ENCODE measurements around the gene MATN1.

MATN1 gene

GRCh38 chr1:30746212-30747032 lies 23.0 kb upstream of the MATN1 start:
- no peak for DNase-seq (ENCODE audit: extremely low read depth in 1 of 2, low read depth in 1 of 2)

DNA sequence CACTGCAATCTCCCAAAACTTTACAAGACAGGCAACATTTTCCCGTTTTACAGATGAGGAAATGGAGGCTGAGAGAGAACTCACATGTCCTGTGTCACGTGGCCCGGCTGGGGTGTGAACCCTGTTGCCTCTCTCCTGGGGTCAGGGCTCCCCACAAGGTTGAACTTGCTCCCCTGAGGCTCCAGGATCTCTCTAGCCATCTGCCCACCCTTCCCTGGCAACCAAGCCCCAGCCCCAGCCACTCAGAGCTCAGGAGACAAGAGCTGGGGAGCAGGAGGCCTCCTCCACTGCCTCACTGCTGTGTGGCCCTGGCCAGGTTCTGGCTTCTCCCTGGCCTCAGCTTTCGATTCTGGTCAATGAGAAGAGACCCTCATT lies 22.4 kb upstream of the MATN1 start:
- no peak for DNase-seq (ENCODE audit: extremely low read depth in 1 of 2, low read depth in 1 of 2)

- no peak for DNase-seq (ENCODE audit: extremely low read depth in 1 of 2, low read depth in 1 of 2)
These were observed 21.9 kb upstream of the MATN1 start for GRCh38 chr1:30745156-30745833.

DNA sequence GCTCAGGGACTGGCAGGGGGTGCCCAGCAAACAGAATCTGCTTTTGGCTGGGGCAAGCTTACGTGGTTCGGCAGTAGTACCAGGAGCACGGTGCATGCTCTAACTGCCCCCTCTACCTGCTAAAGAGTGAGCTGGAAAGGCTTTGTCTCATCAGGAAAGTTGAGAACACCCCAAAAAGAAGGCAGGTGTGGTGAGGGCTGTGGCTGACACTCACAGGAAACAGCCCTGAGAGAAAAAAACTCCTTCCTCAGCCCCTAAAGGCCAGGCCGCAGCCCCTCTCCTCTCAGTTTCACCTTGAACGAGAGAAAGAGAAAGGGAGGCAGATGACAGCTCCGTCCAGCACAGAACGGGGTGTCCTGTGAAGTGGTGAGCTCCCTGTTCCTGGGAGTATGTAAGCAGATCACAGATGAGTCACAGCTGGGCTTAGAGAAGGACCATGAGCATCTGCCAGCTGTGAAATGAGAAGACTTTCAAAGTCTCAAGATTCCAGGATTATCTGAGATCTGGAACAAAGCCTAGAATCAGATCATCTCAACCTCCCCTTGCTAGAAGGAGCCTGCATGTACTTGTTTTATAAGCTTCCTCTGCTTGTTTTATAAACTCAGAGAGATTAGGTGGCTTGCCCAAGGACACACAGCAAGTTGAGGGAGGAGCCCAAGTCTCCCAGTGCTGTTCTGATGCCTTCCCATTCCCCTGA lies 20.8 kb upstream of the MATN1 start:
- no peak for DNase-seq (ENCODE audit: extremely low read depth in 1 of 2, low read depth in 1 of 2)

DNA sequence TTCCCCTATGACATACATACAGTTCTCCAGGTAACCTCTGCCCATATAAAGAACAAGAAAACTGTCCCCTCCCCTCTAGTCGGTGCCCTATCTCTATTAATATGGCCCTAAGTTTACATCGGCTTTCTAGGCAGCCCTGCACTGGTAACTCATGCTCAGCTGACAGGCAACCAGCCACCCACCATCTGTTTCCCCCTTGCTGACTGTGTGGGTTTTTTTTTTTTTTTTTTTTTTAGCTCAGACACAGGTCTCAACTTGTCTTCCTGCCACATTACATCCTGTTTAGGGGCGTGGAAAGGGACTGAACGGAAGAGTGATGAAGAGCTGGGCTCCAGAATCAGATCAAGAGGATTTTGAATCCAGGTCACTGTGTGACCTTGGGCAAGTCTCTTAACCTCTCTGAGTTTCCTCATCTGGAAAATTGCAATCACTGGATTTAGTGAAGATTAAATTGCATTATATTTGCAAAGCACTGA lies 20.2 kb upstream of the MATN1 start:
- DNase-seq (ENCODE audit: extremely low read depth in 1 of 2, low read depth in 1 of 2), result peak in 1 of 2 donors; percentile 39

DNA sequence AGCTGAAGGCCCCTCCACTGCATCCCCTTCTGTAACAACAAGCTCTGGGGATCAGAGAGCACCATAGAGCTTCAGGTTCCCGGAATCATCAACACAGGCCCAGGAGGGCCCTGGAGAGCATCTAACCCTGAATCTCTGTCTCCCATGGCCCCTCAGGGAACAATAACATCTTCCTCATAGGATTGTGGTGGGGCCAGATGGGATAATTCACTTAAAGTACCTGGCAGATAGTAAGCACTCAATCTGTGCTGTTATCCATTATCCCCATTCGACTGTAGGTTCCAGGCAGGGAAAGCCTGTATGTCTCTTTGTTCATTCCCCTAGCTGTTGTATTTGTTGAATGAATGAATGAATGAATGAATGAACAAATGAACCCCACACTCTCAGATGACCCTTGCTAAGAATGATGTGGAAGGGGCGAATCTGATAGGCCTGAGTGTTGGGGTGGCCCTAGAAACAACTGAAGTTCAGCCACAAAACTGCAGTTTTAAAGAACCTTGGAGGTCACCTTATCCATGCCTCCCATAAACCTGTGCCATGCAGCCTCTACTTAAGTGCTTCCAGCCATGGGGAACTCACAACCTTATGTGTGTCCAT lies 19.7 kb upstream of the MATN1 start:
- DNase-seq (ENCODE audit: extremely low read depth in 1 of 2, low read depth in 1 of 2), result no peak

DNA sequence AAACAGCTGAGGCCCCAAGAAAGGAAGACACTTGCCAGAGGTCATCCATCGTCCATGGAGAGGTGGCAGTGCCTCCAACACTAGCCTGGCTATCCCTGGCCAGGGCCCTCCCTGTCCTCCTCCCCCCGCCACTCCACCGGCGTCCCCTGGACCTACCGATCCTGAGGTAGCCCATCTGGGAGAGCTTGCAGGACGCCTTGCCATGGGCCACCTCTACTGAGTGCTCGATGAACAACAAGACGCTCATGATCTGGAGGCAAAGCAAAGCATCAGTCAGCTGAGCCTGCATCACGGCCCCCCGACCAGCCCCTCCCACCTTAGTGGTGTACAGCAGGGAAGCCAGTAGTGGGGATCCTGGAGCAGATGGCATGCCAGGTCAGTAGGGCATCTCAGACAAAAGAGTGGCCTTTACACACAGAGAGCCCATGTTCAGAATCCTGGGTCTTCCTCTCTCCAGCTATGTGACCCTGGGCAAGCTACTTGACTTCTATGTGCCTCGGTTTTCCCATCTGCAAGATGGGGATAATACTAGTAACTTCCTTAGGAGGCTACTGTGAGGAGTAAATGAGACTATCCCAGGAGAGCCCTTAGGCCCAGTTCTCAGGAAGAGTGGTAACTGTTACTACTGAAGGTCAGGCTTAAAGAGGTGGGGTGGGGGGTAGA lies 19.0 kb upstream of the MATN1 start:
- no peak for DNase-seq (ENCODE audit: extremely low read depth in 1 of 2, low read depth in 1 of 2)

- DNase-seq (ENCODE audit: extremely low read depth in 1 of 2, low read depth in 1 of 2), result no peak
These were observed 18.0 kb upstream of the MATN1 start for GRCh38 chr1:30741239-30741894.

- no peak for DNase-seq (ENCODE audit: extremely low read depth in 1 of 2, low read depth in 1 of 2)
These were observed 17.2 kb upstream of the MATN1 start for GRCh38 chr1:30740251-30741238.

DNA sequence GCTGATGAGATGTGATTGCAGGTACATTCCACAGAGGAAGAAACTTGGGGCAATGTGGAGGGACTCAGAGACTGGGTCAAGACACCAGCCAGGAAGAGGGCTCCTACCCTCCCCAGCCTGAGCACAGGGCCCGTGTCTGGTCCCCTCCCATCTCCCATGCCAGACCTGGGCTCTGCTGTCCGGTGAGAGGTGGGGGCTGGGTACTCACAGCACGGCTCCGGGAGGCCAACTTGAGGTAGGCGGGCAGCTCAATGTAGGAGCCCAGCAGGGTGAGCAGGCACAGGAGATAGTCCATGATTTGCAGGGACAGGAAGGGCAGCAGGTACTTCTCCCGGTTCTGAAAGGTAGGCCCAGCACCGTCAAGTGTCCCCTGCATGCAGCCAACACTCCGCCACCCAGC lies 16.2 kb upstream of the MATN1 start:
- DNase-seq (ENCODE audit: extremely low read depth in 1 of 2, low read depth in 1 of 2), result no peak

DNA sequence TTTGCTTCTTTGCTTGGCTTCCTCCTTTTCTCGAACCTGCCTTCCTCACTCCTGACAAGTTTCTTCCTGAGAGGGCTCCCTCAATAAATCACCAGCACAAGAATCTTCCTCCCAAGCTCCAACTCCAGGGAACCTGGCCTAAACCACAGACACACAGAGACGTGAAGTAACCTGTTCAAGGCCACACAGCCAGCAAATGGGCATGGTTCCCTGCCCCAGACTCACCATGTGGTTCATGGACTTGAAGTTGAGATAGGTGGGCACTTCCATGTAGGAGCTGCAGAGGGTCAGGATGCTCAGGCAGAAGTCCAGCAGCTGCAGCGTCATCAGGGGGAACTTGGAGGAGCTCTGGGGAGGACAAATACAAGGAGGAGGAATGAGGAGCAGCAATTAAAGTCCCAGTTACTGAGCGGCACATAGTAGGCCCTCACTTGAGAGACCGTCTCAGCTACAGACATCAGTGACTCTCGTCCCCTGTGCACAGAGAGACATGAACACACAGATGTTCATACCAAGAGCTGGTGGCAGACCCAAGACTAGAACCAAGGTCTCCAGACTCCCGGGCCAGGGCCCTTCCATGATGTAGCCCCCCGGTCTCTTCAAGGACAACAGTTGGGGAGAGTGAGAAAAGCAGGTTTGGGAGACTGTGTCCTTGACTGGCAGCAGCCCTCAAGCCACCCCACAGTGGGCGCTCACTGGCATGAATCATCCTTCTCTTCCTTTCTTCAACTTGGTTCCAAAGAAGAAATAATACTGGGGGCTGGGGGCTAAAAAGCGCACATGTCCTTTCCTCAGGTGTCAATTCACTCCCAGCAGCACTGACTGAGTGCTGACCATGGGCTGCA lies 15.6 kb upstream of the MATN1 start:
- no peak for DNase-seq (ENCODE audit: extremely low read depth in 1 of 2, low read depth in 1 of 2)

DNA sequence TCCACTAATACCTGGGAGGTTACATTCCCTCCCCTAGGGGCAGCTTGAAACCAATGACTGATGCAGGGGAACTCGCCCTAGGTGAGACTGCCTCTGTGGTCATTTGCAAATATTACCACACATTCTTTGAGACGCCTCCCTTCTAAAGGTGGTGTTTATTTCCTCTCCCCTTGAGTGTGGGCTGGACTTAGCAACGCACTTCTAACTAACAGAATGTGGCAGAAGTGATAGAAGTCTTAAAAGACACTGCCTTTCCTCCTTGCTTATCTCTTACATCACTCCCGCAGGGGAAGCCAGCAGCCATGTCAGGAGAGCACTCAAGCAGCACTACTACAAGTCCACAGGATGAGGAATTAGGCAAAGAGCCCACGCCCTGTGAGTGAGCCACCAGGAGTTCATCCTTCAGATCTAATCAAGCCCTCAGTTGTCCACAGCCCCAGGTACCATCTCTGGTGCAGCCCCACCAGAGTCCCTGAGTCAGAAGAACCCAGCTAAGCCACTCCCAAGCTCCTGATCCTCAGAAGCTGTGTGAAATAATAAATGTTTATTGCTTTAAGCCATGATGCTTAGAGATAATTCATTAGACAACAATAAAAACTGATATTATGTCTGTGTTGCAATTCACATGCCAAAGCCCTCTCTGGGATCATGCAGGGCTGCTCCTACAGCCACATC lies 14.8 kb upstream of the MATN1 start:
- DNase-seq (ENCODE audit: extremely low read depth in 1 of 2, low read depth in 1 of 2), result no peak

DNA sequence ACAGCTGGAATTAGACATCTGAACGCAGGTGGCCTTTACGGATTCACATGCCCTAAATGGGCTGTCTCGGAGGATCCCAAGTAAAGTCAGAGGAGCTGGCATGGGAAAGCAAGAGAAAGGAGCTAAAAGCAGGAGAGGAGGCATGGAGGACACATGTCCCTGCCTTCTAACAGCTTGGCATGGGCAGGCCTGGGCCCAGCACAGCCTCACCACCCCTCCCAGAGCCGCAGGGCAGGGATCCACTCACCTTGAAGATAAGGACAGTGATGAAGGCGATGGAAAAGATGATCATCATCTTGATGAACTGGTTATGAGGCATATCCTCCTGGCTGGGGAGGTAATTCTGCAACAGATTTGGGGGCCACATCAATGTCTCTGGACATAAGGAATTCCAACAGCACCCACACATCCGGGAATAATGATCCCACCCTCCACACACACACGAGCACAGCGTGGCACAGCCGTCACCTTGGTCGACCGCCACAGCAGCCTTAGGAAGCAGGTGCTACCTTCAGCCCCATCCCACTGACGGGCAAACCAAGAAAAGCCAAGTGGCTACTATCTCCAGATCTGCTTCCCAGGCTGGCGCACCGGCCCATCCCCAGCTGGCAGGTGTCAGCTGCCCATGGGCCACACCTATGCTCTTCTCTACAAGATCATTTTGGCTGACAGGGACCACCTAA lies 14.1 kb upstream of the MATN1 start:
- no peak for DNase-seq (ENCODE audit: extremely low read depth in 1 of 2, low read depth in 1 of 2)

DNA sequence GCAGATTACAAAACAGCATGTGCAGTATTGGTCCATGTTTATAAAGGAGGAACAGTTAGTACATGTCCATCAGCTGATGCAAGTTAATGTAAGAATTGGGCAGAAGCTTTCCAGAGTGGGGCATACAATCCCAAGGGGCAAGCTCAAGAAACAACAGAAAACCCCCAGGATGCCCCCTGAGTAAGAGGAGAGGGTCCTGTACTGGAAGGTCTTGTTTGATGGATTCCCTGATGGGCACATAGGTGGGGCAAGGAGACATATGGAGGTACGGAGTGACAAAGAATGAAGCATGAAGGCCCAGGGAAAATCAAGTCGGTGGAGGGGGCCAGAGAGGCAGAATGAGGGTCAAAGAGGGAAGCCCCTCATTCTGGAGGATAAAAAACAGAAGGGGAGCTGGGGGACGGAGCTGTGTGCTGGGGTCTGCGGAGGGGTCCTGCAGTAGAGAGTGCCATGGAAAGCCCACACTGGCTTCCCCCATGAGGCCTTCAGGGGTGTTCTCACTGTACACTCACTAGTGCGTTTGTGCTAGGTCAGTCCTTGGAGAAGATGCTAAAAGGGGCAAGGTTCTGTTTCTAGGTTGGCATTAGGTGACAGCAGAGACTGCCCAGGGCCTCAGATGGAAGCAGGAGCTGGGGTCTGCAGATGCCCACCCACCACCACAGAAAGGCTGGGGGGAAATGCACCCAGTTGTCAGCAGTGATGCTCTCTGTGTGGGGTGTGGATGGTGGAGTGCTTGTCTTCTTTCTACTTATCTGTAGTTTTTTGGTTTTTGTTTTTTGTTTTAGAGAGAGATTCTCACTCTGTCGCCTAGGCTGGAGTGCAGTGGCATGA lies 12.5 kb upstream of the MATN1 start:
- no peak for DNase-seq (ENCODE audit: extremely low read depth in 1 of 2, low read depth in 1 of 2)

- DNase-seq (ENCODE audit: extremely low read depth in 1 of 2, low read depth in 1 of 2), result no peak
These were observed 11.7 kb upstream of the MATN1 start for GRCh38 chr1:30735124-30735523.

GRCh38 chr1:30734580-30734979 lies 11.2 kb upstream of the MATN1 start:
- DNase-seq (ENCODE audit: extremely low read depth in 1 of 2, low read depth in 1 of 2), result no peak
